Skeletal muscle cell (primary cell): Measurements from ENCODE around the gene TMPRSS11A.

Experiments
- DNase-seq: peaks from one replicate; pipeline ENCODE4 v3.0.0-alpha.2; 2010; ENCODE audit warnings: low read depth
- H3K4me3 ChIP-seq: 2 replicates; pipeline ENCODE4 v1.5.1; 2011; ENCODE audit warnings: low read depth, mild to moderate bottlenecking, control low read depth, low read length, moderate library complexity

Gene TMPRSS11A

DNA sequence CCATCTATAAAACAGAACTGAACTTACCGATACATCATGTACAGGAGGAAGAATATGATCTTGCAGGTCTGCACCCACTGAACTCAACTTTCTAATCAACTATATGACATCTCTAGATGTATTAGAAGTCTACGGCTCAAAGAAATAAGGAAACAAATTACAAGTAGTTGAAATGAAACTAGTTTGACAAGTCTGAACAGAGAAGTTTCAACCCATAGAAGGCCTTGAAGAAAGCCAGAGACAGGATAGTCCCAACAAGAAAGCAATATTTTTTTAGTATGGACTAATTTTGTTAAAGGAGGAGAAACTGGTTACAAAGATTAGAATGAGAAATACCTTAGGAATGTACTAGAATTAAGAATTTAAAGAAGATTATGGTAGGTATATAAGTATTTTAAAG lies at the start of gene TMPRSS11A:
Gene TMPRSS11A (minus strand): TSS at position 138 of the 400 bp plus-strand sequence. CDS start 100 bp downstream, at position 38.
- no peak for DNase-seq
- no peak within 1 kb of the TSS for H3K4me3 ChIP-seq

GRCh38 chr4:68011684-68012083 lies 48.4 kb upstream of the TMPRSS11A start:
- DNase-seq = no peak
- H3K4me3 ChIP-seq = no peak overlapping the region

- no peak for DNase-seq
- no peak overlapping the region for H3K4me3 ChIP-seq
Observed at GRCh38 chr4:68002906-68003305, 39.6 kb upstream of the TMPRSS11A start.

GRCh38 chr4:67996127-67996526 lies 32.8 kb upstream of the TMPRSS11A start:
- no peak for DNase-seq
- no peak overlapping the region for H3K4me3 ChIP-seq

DNA sequence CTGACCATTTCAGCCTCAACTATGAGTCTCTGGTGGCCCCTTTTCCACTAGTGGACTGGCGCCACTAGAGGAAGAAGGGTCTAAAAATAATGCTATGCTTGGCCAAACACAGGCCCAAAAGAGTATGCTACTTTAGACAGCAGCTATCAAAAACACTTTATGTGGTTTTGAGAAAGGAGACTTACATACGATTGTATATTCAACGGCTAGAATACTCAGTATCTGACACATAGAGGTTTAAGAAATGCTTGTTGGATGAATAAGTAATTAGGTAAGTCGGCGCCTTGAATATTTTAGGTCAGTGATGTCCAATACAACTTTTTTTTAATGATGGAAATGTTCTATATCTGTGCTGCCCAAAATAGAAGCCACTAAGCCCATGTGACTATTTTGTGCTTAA lies 25.7 kb upstream of the TMPRSS11A start:
- no peak for DNase-seq
- no peak overlapping the region for H3K4me3 ChIP-seq

- DNase-seq = no peak
Observed at GRCh38 chr4:67983333-67983732, 20.0 kb upstream of the TMPRSS11A start.

GRCh38 chr4:67980512-67980911 lies 17.2 kb upstream of the TMPRSS11A start:
- DNase-seq = no peak

More at GRCh38 chr4:67983333-67983732, 20.0 kb upstream of the TMPRSS11A start:
- no peak overlapping the region for H3K4me3 ChIP-seq

DNA sequence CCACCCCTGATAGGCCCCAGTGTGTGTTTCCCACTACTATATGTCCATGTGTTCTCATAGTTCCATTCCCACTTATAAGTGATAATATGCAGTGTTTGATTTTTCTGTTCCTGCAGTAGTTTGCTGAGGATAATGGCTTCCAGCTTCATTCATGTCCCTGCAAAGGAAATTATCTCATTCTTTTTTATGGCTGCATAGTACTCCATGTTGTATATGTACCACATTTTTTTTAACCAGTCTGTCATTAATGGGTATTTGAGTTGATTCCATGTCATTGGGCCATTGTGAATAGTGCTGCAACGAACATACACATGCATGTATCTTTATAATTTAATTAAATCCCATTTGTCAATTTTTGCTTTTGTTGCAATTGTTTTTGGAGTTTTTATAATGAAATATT lies 10.3 kb upstream of the TMPRSS11A start:
- no peak for DNase-seq
- H3K4me3 ChIP-seq = no peak overlapping the region

More at GRCh38 chr4:67980512-67980911, 17.2 kb upstream of the TMPRSS11A start:
- no peak overlapping the region for H3K4me3 ChIP-seq

GRCh38 chr4:67954890-67955289 lies 8.4 kb downstream of the TMPRSS11A start:
- no peak overlapping the region for H3K4me3 ChIP-seq
- DNase-seq = no peak

DNA sequence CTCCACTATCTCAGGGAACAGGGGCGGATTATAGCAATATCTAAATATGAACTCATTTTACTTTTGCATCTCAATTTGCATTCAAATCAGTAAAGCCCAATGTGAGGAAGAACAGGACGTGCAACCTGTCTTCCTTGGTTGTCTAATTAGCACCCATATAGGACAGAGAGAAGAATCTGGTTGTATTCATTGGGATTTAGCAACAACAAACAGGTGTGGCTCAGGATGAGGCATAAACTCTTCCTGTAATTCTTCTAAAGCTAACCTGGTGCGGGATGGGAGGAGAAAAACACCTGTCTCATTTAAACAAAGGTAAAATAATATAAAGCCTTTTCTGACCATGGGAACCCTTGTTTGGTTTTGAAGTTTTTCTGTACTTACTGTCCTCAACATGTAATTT lies 22.2 kb downstream of the TMPRSS11A start:
- no peak for DNase-seq
- no peak overlapping the region for H3K4me3 ChIP-seq

- H3K4me3 ChIP-seq = no peak overlapping the region
- no peak for DNase-seq
Observed at GRCh38 chr4:67940506-67940905, 22.8 kb downstream of the TMPRSS11A start.

DNA sequence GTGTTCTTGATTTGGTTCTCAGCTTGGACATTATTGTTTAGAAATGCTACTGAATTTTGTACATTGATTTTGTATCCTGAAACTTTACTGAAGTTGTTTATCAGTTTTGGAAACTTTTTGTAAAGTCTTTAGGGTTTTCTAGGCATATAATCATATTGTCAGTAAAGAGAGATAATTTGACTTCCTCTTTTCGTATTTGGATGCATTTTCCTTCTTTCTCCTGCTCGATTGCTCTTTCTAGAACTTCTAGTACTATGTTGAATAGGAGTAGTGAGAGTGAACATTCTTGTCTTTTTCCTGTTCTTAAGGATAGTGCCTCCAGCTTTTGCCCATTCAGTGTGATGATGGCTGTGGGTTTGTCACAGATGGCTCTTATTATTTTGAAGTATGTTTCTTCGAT lies 24.1 kb downstream of the TMPRSS11A start:
- H3K4me3 ChIP-seq = no peak overlapping the region
- no peak for DNase-seq

- no peak for DNase-seq
- no peak overlapping the region for H3K4me3 ChIP-seq
Observed at GRCh38 chr4:67935888-67936287, 27.4 kb downstream of the TMPRSS11A start.

DNA sequence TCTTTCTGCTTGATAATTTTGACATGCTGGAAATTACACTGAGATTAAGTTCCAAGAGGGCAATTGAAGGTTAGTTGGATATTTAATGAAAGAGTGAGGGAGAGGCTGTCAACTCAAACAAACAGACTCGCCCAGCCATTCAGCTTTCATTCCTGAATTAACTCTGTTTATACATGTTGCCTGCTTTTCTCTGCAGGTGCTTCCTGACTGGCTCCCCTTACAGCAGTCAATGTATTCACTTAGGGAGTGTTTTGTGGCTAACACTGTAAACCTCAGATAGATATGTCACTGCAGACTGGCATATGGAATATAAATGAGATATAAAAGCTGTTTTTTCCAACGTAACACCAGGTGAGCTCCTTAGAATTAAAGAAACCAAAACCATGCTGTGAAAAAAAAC lies 28.7 kb downstream of the TMPRSS11A start:
- no peak overlapping the region for H3K4me3 ChIP-seq
- no peak for DNase-seq

GRCh38 chr4:67933755-67934154 lies 29.5 kb downstream of the TMPRSS11A start:
- no peak overlapping the region for H3K4me3 ChIP-seq
- no peak for DNase-seq

DNA sequence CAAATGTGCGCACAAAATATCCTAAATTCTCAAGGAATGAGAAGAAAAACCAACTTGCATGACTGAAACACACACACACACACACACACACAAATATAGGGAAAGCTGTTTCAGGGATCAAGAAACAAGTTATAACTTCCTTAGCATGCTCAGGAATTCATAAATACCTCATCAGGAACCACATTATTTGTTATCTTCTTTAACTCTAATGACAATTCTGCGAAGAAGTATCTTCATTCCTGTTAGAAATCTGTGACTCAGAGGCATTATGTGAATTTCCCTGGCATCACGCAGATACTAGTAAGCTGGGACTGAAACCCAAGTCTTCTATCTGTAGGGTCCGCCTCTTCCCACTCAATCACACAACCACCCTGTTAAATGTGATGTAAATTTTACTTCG lies 30.3 kb downstream of the TMPRSS11A start:
- DNase-seq = no peak
- no peak overlapping the region for H3K4me3 ChIP-seq

- no peak for DNase-seq
- H3K4me3 ChIP-seq = no peak overlapping the region
Observed at GRCh38 chr4:67931256-67931655, 32.0 kb downstream of the TMPRSS11A start.

DNA sequence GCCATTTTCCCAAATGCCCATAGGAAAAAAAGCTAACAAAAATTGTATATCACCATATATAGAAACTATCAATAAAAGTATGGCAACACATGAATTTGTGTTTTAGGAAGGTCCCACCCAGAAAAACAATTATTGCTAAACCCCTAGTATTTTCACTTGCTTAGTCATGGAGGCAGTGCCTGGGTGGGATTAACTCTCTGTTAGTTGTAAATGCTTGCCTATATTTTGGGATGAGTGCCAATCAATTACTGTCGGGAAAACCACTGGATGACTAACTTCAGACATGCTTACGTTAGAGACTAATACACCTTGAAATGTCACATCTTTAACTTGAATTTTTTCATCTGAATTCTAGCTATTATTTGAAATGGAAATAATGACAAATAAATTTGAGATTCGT lies 33.9 kb downstream of the TMPRSS11A start:
- H3K4me3 ChIP-seq = no peak overlapping the region
- DNase-seq = peak; percentile 72

- H3K4me3 ChIP-seq = no peak overlapping the region
- DNase-seq = no peak
Observed at GRCh38 chr4:67928546-67928945, 34.7 kb downstream of the TMPRSS11A start.

- DNase-seq = no peak
- H3K4me3 ChIP-seq = no peak overlapping the region
Observed at GRCh38 chr4:67927251-67927650, 36.0 kb downstream of the TMPRSS11A start.

DNA sequence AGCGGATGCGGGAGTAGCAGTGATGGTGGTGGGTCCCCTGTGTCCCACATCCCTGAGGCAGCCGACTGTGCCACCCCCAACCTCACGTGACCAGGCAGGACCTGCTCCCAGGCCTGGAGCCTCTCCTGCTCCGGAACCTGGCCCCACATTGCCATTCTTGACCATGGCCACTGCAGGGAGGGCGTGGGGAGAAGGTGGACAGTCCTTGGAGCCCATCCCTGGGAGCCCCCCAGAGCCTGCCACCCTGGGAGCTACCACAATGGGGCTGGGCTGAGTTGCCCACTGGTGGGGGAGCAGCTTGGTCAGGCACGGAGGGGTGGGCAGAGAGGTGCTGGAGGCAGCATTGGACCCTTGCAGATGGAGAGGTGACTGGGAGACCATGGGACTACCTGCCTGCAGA lies 36.8 kb downstream of the TMPRSS11A start:
- no peak for DNase-seq
- no peak overlapping the region for H3K4me3 ChIP-seq

- no peak overlapping the region for H3K4me3 ChIP-seq
- no peak for DNase-seq
Observed at GRCh38 chr4:67922697-67923096, 40.6 kb downstream of the TMPRSS11A start.
